K562 (cell line): ENCODE results near the gene TRIM27. TPM values are rescaled to one million over a fixed set of nuclear protein-coding genes. Genes with fewer than 3 reads are reported as not detected.

Source experiments
- ATAC-seq: fragments of 200-7000 bp; cut with Tn5 transposase; 3 replicates; pipeline ENCODE4 v1.9.1; 2020; ENCODE audit warnings: moderate library complexity
- BruUV-seq: library from RNA; stranded (reverse); fragments of 400-500 nt; replicated peaks from 2 replicates; lab custom pipeline; 2021; lab: Mats Ljungman, UMichigan
- CTCF ChIA-PET: fragments of 300-600 bp; formaldehyde crosslinking; extraction: SDS; loops from one replicate; lab custom pipeline; 2021; ENCODE audit warnings: low intra/inter-chr PET ratio; lab: Yijun Ruan, JAX
- POLR2A ChIA-PET: fragments of 300-600, 350-650 bp; sonication (Branson Sonifier 250); formaldehyde crosslinking; extraction: SDS; loops from one replicate; lab custom pipeline; 2021; ENCODE audit warnings: antibody characterized with exemption, inconsistent platforms; lab: Yijun Ruan, JAX
- DNase-seq, 4 experiments: peaks; one replicate each; pipeline versions ENCODE4 v3.0.0 to v3.0.0-alpha.2; 2011 to 2018; ENCODE audit warnings: low spot score in 3 of 4, mixed read lengths in 3 of 4; ENCODE audit errors: extremely low read depth in 1 of 4
- FAIRE-seq: peaks from 2 replicates; lab custom pipeline; 2011; peaks lifted over from hg19 to GRCh38; lab: Jason Lieb, UNC
- H2AFZ ChIP-seq: 2 replicates; pipeline ENCODE4 v1.6.0; 2011; ENCODE audit warnings: low read depth, low read length, control low read depth, inconsistent platforms
- H3K27ac ChIP-seq: fragments of 200-600 bp; 3 replicates; pipeline ENCODE4 v1.8.0; 2011; ENCODE audit warnings: low read depth, mild to moderate bottlenecking, control low read depth, inconsistent platforms, low read length, moderate library complexity, mixed read lengths; ENCODE audit errors: extremely low read depth
- H3K27me3 ChIP-seq, 2 experiments: fragments of 300-600 bp in 1 of 2; 2 replicates in 1 of 2; 3 replicates in 1 of 2; pipeline versions ENCODE4 v1.6.0 to v1.8.0; 2011; ENCODE audit warnings: inconsistent platforms in 2 of 2, low read length in 2 of 2, mild to moderate bottlenecking in 1 of 2, mixed read lengths in 1 of 2, moderate library complexity in 1 of 2; ENCODE audit not compliant: control insufficient read depth in 2 of 2, insufficient read depth in 2 of 2
- H3K36me3 ChIP-seq: fragments of 300-600 bp; 3 replicates; pipeline ENCODE4 v1.8.0; 2011; ENCODE audit warnings: mild to moderate bottlenecking, low read length, inconsistent platforms; ENCODE audit not compliant: control insufficient read depth, insufficient read depth
- H3K4me1 ChIP-seq, 2 experiments: fragments of 200-600 bp in 1 of 2; replicated peaks in 1 of 2; 2 replicates in 1 of 2; 3 replicates in 1 of 2; pipeline versions ENCODE4 v1.5.1 to v1.8.0; 2011; ENCODE audit warnings: inconsistent platforms in 2 of 2, low read length in 2 of 2, mild to moderate bottlenecking in 1 of 2, mixed read lengths in 1 of 2, moderate library complexity in 1 of 2; ENCODE audit not compliant: control insufficient read depth in 2 of 2, insufficient read depth in 2 of 2
- H3K4me2 ChIP-seq: 2 replicates; pipeline ENCODE4 v1.6.1; 2011; ENCODE audit warnings: low read length, control low read depth, inconsistent platforms, mixed read lengths; ENCODE audit not compliant: insufficient read depth
- H3K4me3 ChIP-seq: fragments of 200-600 bp; sonication (generic), shearing (Covaris generic); 2 replicates; pipeline ENCODE4 v1.5.1; 2016; ENCODE audit warnings: control low read depth, inconsistent platforms
- H3K79me2 ChIP-seq: fragments of 200-600 bp; 3 replicates; pipeline ENCODE4 v1.8.0; 2011; ENCODE audit warnings: low read length, inconsistent platforms; ENCODE audit not compliant: control insufficient read depth, insufficient read depth
- H3K9ac ChIP-seq, 2 experiments: 2 replicates each; pipeline versions ENCODE4 v1.6.0 to v1.6.1; 2011; ENCODE audit warnings: low read depth in 2 of 2, low read length in 2 of 2, control low read depth in 1 of 2, inconsistent platforms in 1 of 2, mild to moderate bottlenecking in 1 of 2, mixed read lengths in 1 of 2; ENCODE audit not compliant: insufficient read depth in 1 of 2
- H3K9me1 ChIP-seq: one replicate; pipeline ENCODE4 v1.6.0; 2011; ENCODE audit warnings: inconsistent platforms, mild to moderate bottlenecking, low read length, moderate library complexity; ENCODE audit not compliant: control insufficient read depth, insufficient read depth
- H3K9me3 ChIP-seq: replicated peaks from 2 replicates; pipeline ENCODE4 v1.5.1; 2011; ENCODE audit warnings: low read depth, low read length, inconsistent platforms; ENCODE audit not compliant: control insufficient read depth, insufficient read depth
- H4K20me1 ChIP-seq: replicated peaks from 2 replicates; pipeline ENCODE4 v1.6.1; 2011; ENCODE audit warnings: low read length, inconsistent platforms, mixed read lengths; ENCODE audit not compliant: control insufficient read depth, insufficient read depth
- BRD4 ChIP-seq: fragments of 200-600 bp; sonication (generic); IDR thresholded peaks from 2 replicates; pipeline ENCODE4 v1.6.1; 2017; ENCODE audit warnings: inconsistent platforms
- DPF2 ChIP-seq: fragments of 450-650 bp; IDR thresholded peaks from 2 replicates; pipeline ENCODE4 v1.6.1; 2016
- HMG20A ChIP-seq: fragments of 450-650 bp; formaldehyde crosslinking; conservative IDR thresholded peaks from 2 replicates; pipeline ENCODE4 v1.4.0; 2020; ENCODE audit warnings: mild to moderate bottlenecking, mixed read lengths
- JUNB ChIP-seq: fragments of 450-650 bp; formaldehyde crosslinking; conservative IDR thresholded peaks from 2 replicates; pipeline ENCODE4 v1.4.0; 2020; ENCODE audit warnings: mild to moderate bottlenecking
- MIER1 ChIP-seq: fragments of 450-650 bp; IDR thresholded peaks from 2 replicates; pipeline ENCODE4 v1.6.1; 2016; ENCODE audit warnings: antibody characterized with exemption, mild to moderate bottlenecking, low read depth
- MLX ChIP-seq, 2 experiments: fragments of 450-650 bp in 1 of 2; sonication (generic) in 1 of 2; formaldehyde crosslinking; conservative IDR thresholded peaks; 2 replicates each; pipeline versions ENCODE4 v1.4.0 to v1.8.1; 2020 to 2022; ENCODE audit warnings: mild to moderate bottlenecking in 1 of 2, missing genetic modification reagents in 1 of 2
- PPARD ChIP-seq: fragments of 250-450 bp; sonication (Bioruptor Pico); IDR thresholded peaks from 2 replicates; pipeline ENCODE4 v1.8.0; 2022; ENCODE audit warnings: inconsistent platforms, mild to moderate bottlenecking, moderate library complexity
- RBM34 ChIP-seq: fragments of 200-400 bp; formaldehyde crosslinking; IDR thresholded peaks from 2 replicates; pipeline ENCODE4 v1.6.1; 2018; ENCODE audit warnings: low read length, borderline replicate concordance; ENCODE audit not compliant: insufficient read depth
- STAT5A ChIP-seq: IDR thresholded peaks from 2 replicates; pipeline ENCODE4 v1.6.1; 2012; ENCODE audit warnings: low read length, inconsistent platforms, borderline replicate concordance
- TBL1XR1 ChIP-seq, 2 experiments: IDR thresholded peaks; 2 replicates each; pipeline ENCODE4 v1.6.1; 2012; ENCODE audit warnings: improper control_type of control experiment in 2 of 2, low read length in 2 of 2, mild to moderate bottlenecking in 1 of 2
- ZEB2 ChIP-seq: fragments of 450-650 bp; IDR thresholded peaks from 2 replicates; pipeline ENCODE4 v1.6.1; 2016
- ZNF197 ChIP-seq: fragments of 200-800 bp; sonication (Bioruptor generic); IDR thresholded peaks from 2 replicates; pipeline ENCODE4 v1.6.1; 2016; ENCODE audit warnings: low read depth, missing genetic modification characterization, missing compliant biosample characterization
- ZNF655 ChIP-seq: fragments of 250-450 bp; sonication (Bioruptor Pico); IDR thresholded peaks from 2 replicates; pipeline ENCODE4 v1.5.0; 2021
- WGBS: fragments of 100-300 bp; shearing (Covaris generic); methylation state at CpG from one replicate; pipeline ENCODE4 v1.1.6; 2016; ENCODE audit warnings: low coverage, mixed read lengths; ENCODE audit not compliant: insufficient coverage; ENCODE audit errors: missing lambda C conversion rate; 5-methylcytosine and 5-hydroxymethylcytosine counted together
- in situ Hi-C: fragments of 300-500 bp; cut with MboI; formaldehyde crosslinking; loops from 4 replicates; pipeline ENCODE4 v1.15.0; 2018; ENCODE audit warnings: inconsistent platforms, mixed read lengths
- intact Hi-C: fragments of 100-400 bp; cut with micrococcal nuclease; formaldehyde crosslinking; loops from 2 replicates; pipeline ENCODE4 v1.14.2; 2022
- polyA plus RNA-seq, 8 experiments: library from polyadenylated mRNA; depleted of rRNA in 4 of 8; stranded (reverse) in 5 of 8; unstranded in 3 of 8; fragments of >200 nt; fragmentation: Nextera tagmentation in 2 of 8; fragmentation: Illumina TruSeq in 1 of 8; extraction: Ambion mirVana in 2 of 8; extraction: Trizol in 1 of 8; gene quantifications; 2 replicates each; pipeline versions ENCODE4 v1.2.1 to v1.2.3, GENCODE V29; 2011 to 2014; ENCODE audit warnings: inconsistent platforms in 1 of 8, missing spikeins in 1 of 8
- total RNA-seq, 7 experiments: library from RNA; depleted of rRNA in 6 of 7; stranded (reverse); fragments of >200 nt in 6 of 7; fragmentation: Illumina TruSeq in 2 of 7; extraction: Trizol in 2 of 7; gene quantifications; 2 replicates each; pipeline versions ENCODE4 v1.2.1 to v1.2.3, GENCODE V29; 2011 to 2021; ENCODE audit warnings: low replicate concordance in 1 of 7
- TF ChIP-seq, protein P1 (sequence below): IDR thresholded peaks from 2 replicates; pipeline ENCODE4 v1.6.1; 2014; ENCODE audit warnings: antibody characterized with exemption
- TF ChIP-seq, protein P2 (sequence below): sonication (generic); formaldehyde crosslinking; IDR thresholded peaks from 2 replicates; pipeline ENCODE4 v1.8.0; 2023; ENCODE audit warnings: mild to moderate bottlenecking, missing genetic modification reagents

Gene TRIM27
- total and polyA plus RNA-seq, 9 of the 15 experiments (the other 6 are each of a cell fraction or from before 2014, with no cell fraction given), result 37.7 to 235 (median 122) TPM

GRCh38 chr6:28944412-28944865, 20.7 kb upstream of the TRIM27 start (continued):
- TF ChIP-seq ZNF197 (CRISPR knock-in tag) (peak; percentile 1; the same call in 1 of the 2 replicates), TBL1XR1 (IDR thresholded peaks at IDR 0.05; ENCODE audit: low read length in 2 of 2) (peak in 1 of 2 experiments; percentile 97; a peak in 2 of 4 replicates), DPF2 (no peak; the same call in 1 of the 2 replicates), STAT5A (peak; percentile 21; the same call in 1 of the 2 replicates)
- TF ChIP-seq, protein P1, sequence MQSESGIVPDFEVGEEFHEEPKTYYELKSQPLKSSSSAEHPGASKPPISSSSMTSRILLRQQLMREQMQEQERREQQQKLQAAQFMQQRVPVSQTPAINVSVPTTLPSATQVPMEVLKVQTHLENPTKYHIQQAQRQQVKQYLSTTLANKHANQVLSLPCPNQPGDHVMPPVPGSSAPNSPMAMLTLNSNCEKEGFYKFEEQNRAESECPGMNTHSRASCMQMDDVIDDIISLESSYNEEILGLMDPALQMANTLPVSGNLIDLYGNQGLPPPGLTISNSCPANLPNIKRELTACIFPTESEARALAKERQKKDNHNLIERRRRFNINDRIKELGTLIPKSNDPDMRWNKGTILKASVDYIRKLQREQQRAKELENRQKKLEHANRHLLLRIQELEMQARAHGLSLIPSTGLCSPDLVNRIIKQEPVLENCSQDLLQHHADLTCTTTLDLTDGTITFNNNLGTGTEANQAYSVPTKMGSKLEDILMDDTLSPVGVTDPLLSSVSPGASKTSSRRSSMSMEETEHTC, result no peak
- TF ChIP-seq, all 486 proteins: peak for 107

DNA sequence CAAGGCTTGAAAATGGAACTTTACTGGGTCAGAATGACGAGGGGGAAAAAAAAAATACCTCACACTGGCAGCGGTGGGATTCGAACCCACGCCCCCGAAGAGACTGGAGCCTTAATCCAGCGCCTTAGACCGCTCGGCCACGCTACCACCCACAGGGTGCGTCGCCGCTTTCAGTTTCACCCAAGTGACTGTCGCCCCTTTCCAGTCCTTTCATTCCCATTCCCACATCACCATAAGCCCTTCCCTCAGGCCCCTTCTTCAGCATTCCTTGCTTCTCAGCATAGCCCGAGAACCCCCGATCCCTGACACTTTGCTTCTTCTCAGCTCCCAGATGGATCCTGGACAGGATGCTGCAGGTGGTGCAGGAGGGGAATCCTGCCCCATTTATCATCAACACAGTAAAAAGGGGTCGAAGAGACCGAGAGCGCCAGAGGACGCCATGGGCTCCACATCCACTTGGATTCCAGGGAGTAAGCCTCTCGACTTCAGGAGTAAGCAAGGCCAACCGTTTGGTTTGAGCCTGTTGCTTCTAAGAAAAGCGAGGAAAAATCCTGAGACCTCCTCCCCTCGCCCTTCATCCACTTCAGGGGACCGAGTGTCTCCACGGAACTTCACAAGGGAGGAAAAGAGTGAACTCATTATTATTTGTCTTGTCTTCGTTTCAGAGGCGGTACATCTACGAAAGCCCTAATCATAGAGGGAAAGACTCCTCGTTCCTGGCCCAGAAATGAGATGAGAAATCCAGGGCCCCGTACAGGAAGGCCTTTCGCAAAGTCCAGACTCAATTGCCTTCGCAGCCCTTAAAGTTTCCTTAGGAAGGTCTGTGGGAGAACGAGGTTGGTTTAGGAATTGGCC, 20.0 kb upstream of the TRIM27 start:
- Histone ChIP-seq H3K4me1 (peaks cover 10 to 41% of the 10 kb centered on the region in 2 experiments; a peak in 3 of 5 replicates), H3K36me3 (no peaks in the 10 kb centered on the region), H3K9me3 (no peaks in the 10 kb centered on the region), H3K4me3 (peak overlapping the region; percentile 63), H4K20me1 (no peaks in the 10 kb centered on the region), H3K4me2 (peak overlapping the region; percentile 99), H3K9ac (peak overlapping the region; percentile 92 to 94), H2AFZ (peak overlapping the region; percentile 97), H3K27ac (peak overlapping the region; percentile 94), H3K9me1 (no peaks in the 10 kb centered on the region), H3K79me2 (no peaks in the 10 kb centered on the region), H3K27me3 (no peaks in the 10 kb centered on the region)
- ChIA-PET POLR2A (interaction anchor here (0.6 to 2.2 kb wide), 2 partner anchors 47 to 208 kb away, joined by 3 to 8 read pairs; no protein-coding TSS in a partner anchor), CTCF (interaction anchor here (0.6 to 1.7 kb wide), 4 partner anchors 38 to 106 kb away, joined by 4 to 6 read pairs (median 5); no protein-coding TSS in a partner anchor)
- BruUV-seq, result TSS peak; percentile 85
- FAIRE-seq (no peak), DNase-seq (peak; percentile 70 to 93 (median 74)), ATAC-seq (peak; percentile 55)
- in situ Hi-C loops, result no loop called here
- intact Hi-C loops, result loop anchor here (1.0 to 5.0 kb wide), 6 partner anchors 10 to 689 kb away; partner anchors contain the start of gene GABBR1
- WGBS, result 1% methylated on average over 32 of the region's 33 CpGs
- no peak for TF ChIP-seq JUNB (CRISPR knock-in tag)
- TF ChIP-seq BRD4, result peak; percentile 65; the same call in 1 of the 2 replicates
- TF ChIP-seq MLX (CRISPR knock-in tag; conservative IDR thresholded peaks at IDR 0.05), result no peak
- TF ChIP-seq, protein P2, sequence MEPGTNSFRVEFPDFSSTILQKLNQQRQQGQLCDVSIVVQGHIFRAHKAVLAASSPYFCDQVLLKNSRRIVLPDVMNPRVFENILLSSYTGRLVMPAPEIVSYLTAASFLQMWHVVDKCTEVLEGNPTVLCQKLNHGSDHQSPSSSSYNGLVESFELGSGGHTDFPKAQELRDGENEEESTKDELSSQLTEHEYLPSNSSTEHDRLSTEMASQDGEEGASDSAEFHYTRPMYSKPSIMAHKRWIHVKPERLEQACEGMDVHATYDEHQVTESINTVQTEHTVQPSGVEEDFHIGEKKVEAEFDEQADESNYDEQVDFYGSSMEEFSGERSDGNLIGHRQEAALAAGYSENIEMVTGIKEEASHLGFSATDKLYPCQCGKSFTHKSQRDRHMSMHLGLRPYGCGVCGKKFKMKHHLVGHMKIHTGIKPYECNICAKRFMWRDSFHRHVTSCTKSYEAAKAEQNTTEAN (CRISPR knock-in tag), result no peak
- TF ChIP-seq HMG20A (CRISPR knock-in tag), result no peak
- TF ChIP-seq MIER1, result no peak; the same call in 1 of the 2 replicates
- TF ChIP-seq RBM34, result no peak
- TF ChIP-seq PPARD (CRISPR knock-in tag), result no peak
- TF ChIP-seq ZNF655 (CRISPR knock-in tag), result no peak
- TF ChIP-seq ZEB2, result no peak
